GM06990 (cell line): ENCODE data around the gene SUSD5.
"Not testable (repeated sequence)": the region's sequence is repeated elsewhere in the genome, so short reads cannot be mapped to it uniquely, and the experiment has no call there.

Experiments used
- DNase-seq: peaks from one replicate; pipeline ENCODE4 v3.0.0-alpha.2; 2011; ENCODE audit not compliant: insufficient read length; ENCODE audit errors: extremely low read depth
- H3K27me3 ChIP-seq: replicated peaks from 2 replicates; pipeline ENCODE4 v1.6.0; 2011; ENCODE audit warnings: low read length; ENCODE audit not compliant: control insufficient read depth, insufficient read depth
- H3K36me3 ChIP-seq: 2 replicates; pipeline ENCODE4 v1.5.1; 2011; ENCODE audit warnings: low read length; ENCODE audit not compliant: control insufficient read depth, insufficient read depth
- H3K4me3 ChIP-seq: replicated peaks from 2 replicates; pipeline ENCODE4 v1.5.1; 2011; ENCODE audit warnings: low read depth, mild to moderate bottlenecking, control low read depth, low read length
- CTCF ChIP-seq: IDR thresholded peaks from 2 replicates; pipeline ENCODE4 v1.5.1; 2011; ENCODE audit warnings: low read length, control low read depth, mild to moderate bottlenecking, inconsistent platforms; ENCODE audit not compliant: insufficient read depth, poor library complexity, severe bottlenecking

The SUSD5 gene

GRCh38 chr3:33141006-33141405, 77.6 kb downstream of the SUSD5 start:
- no peaks in the 10 kb centered on the region for H3K27me3 ChIP-seq
- H3K36me3 ChIP-seq = no peaks in the 10 kb centered on the region; the same call in 1 of the 2 replicates
- TF ChIP-seq CTCF = no peak
- no peak overlapping the region for H3K4me3 ChIP-seq
- no peak for DNase-seq

GRCh38 chr3:33139996-33140395, 78.6 kb downstream of the SUSD5 start:
- Histone ChIP-seq H3K36me3 (no peaks in the 10 kb centered on the region; the same call in 1 of the 2 replicates), H3K27me3 (no peaks in the 10 kb centered on the region), H3K4me3 (no peak overlapping the region)
- DNase-seq = no peak
- TF ChIP-seq CTCF = no peak

- H3K36me3 ChIP-seq, H3K27me3 ChIP-seq: not testable (repeated sequence)
- H3K4me3 ChIP-seq = 0 out of 2 replicates have a peak overlapping the region, but pooled peaks have one; percentile 24
- peak; percentile 60 for DNase-seq
Observed at GRCh38 chr3:33139006-33139623, 79.5 kb downstream of the SUSD5 start.

- TF ChIP-seq CTCF = no peak
- Histone ChIP-seq H3K36me3 (no peaks in the 10 kb centered on the region; the same call in 1 of the 2 replicates), H3K27me3 (no peaks in the 10 kb centered on the region), H3K4me3 (no peak overlapping the region)
- no peak for DNase-seq
Observed at GRCh38 chr3:33137691-33138090, 80.9 kb downstream of the SUSD5 start.

- TF ChIP-seq CTCF = no peak
- DNase-seq = no peak
- Histone ChIP-seq H3K27me3 (no peaks in the 10 kb centered on the region), H3K36me3 (no peaks in the 10 kb centered on the region; the same call in 1 of the 2 replicates), H3K4me3 (no peak overlapping the region)
Observed at GRCh38 chr3:33134026-33134625, 84.5 kb downstream of the SUSD5 start.

- Histone ChIP-seq H3K27me3 (no peaks in the 10 kb centered on the region), H3K4me3 (no peak overlapping the region)
Observed at GRCh38 chr3:33132019-33132360, 86.6 kb downstream of the SUSD5 start.

More at GRCh38 chr3:33132019-33132360, 86.6 kb downstream of the SUSD5 start:
- no peaks in the 10 kb centered on the region; the same call in 1 of the 2 replicates for H3K36me3 ChIP-seq
- no peak for TF ChIP-seq CTCF
- no peak for DNase-seq
